ENCODE results near the gene LHX3. TPM values are rescaled to one million over a fixed set of nuclear protein-coding genes. Genes with fewer than 3 reads are reported as not detected.

LHX3 gene
- total and polyA plus RNA-seq, 2 of the 4 experiments (the other 2 are of a cell fraction) = not detected

DNA sequence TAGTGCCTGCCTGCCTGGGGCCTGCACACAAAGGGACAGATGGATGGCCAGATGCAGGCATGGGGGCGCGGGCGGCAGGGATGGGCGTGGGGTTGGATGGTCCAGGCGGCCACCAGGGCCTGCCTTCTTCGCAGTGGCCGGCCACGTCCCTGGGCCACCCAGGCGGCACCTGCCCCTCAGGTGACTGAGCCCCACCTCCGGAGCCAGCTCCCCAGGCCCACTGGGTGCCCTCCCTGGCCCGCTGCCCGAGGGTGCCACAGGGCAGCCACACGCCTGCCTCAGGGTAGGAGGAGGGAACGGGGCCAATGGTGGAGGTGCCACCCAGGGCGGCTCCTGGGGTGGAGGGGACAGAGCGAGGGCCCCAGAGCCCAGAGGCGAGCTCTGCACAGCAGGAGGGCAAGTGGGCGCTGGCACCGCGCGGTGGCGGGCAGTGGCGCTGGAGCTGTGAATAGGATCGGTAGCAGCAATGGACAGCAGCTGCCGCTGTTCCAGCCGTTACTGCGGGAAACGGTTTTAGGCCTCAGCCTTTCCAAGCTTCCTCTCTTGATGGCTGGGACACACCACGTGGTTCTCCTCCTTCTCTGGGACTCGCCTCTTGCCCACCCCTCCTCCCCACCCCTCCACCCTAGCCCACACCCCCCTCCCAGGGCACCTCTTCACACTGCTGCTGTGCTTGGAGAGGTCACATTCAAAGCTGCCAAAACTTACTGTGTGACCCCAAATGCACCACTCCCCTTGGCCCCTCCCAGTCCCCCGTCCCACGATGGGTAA is 19.1 kb downstream of the LHX3 start:
- BruUV-seq (replicated peaks) = no TSS peak
- Histone ChIP-seq H3K4me3 (ENCODE audit: insufficient read depth, low read depth, low read length) (no peak overlapping the region), H3K56ac (ENCODE audit: extremely low read depth, insufficient read depth, low read length) (no peak overlapping the region), H2BK120ac (ENCODE audit: low read depth, low read length) (no peak overlapping the region), H3K4me1 (ENCODE audit: control insufficient read depth, insufficient read depth, low read length) (no peaks in the 10 kb centered on the region), H3K14ac (replicated peaks; ENCODE audit: low read depth, low read length) (no peak overlapping the region), H3K4ac (ENCODE audit: low read depth, low read length) (no peak overlapping the region), H2AK9ac (replicated peaks; ENCODE audit: low read depth, low read length, poor library complexity) (no peak overlapping the region), H3K9ac (ENCODE audit: low read depth, low read length) (no peak overlapping the region), H3K27me3 (ENCODE audit: control insufficient read depth, insufficient read depth, low read length) (peaks cover 69% of the 10 kb centered on the region), H2AK5ac (ENCODE audit: low read depth, low read length) (no peak overlapping the region), H4K8ac (ENCODE audit: low read depth in 2 of 2, low read length in 2 of 2) (no peak overlapping the region), H3K36me3 (ENCODE audit: control insufficient read depth, insufficient read depth, low read length) (no peaks in the 10 kb centered on the region), H2BK15ac (ENCODE audit: low read depth, low read length) (no peak overlapping the region), H3K9me1 (ENCODE audit: insufficient read depth, low read length) (no peaks in the 10 kb centered on the region), H4K5ac (ENCODE audit: low read depth, low read length) (no peak overlapping the region), H4K91ac (ENCODE audit: insufficient read depth, low read depth, low read length) (no peak overlapping the region), H2BK5ac (ENCODE audit: low read depth, low read length, poor library complexity, severe bottlenecking) (no peak overlapping the region), H2AFZ (replicated peaks; ENCODE audit: low read length, poor library complexity) (no peak overlapping the region), H3K9me3 (ENCODE audit: control insufficient read depth, insufficient read depth, low read length) (no peaks in the 10 kb centered on the region), H2BK20ac (ENCODE audit: low read depth, low read length) (no peak overlapping the region), H3K79me1 (ENCODE audit: low read depth in 1 of 2, low read length in 2 of 2) (no peaks in the 10 kb centered on the region), H3K18ac (ENCODE audit: low read depth, low read length) (no peak overlapping the region), H3K27ac (ENCODE audit: insufficient read depth, low read length) (no peak overlapping the region), H4K20me1 (ENCODE audit: insufficient read depth, low read length) (0 out of 2 replicates have a peak, but pooled peaks cover 5% of the 10 kb centered on the region), H3K23ac (ENCODE audit: low read depth, low read length) (no peak overlapping the region), H3K4me2 (ENCODE audit: low read depth, low read length) (no peak overlapping the region)
- POLR2A ChIA-PET (ENCODE audit: unreplicated experiment) = no interaction called here
- TF ChIP-seq SMC3 (IDR thresholded peaks at IDR 0.05; ENCODE audit: low read depth, low read length) (no peak), POLR2A (IDR thresholded peaks at IDR 0.05; ENCODE audit: low read depth, low read length) (no peak)
- DNase-seq = no peak
- CTCF ChIA-PET = no interaction called here
- WGBS, 2 experiments (ENCODE audit: extremely low coverage in 2 of 2, insufficient read length in 1 of 2) = 62% methylated on average over 20 of the region's 32 CpGs; no CpG with 5 or more reads in 1 of the 2 experiments
- in situ Hi-C loops (cut with MboI; ENCODE audit: low sequenced_read_pairs) = no loop called here
- dilution Hi-C loops (cut with HindIII; ENCODE audit: low sequenced_read_pairs, unreplicated experiment) = no loop called here
- intact Hi-C loops (cut with micrococcal nuclease) = no loop called here
- no peak for ATAC-seq (ENCODE audit: low read depth)

Measured in IMR-90 (cell line).